HCT116 (cell line): Measurements from ENCODE around the gene WWOX. TPM values are rescaled to one million over a fixed set of nuclear protein-coding genes. Genes with fewer than 3 reads are reported as not detected.

Experiments used
- ATAC-seq: fragments of 200-7000 bp; cut with Tn5 transposase; 2 replicates; pipeline ENCODE4 v1.9.1; 2020; ENCODE audit warnings: mild to moderate bottlenecking, moderate library complexity
- BruUV-seq: library from RNA; stranded (reverse); fragments of 400-500 nt; replicated peaks from 2 replicates; lab custom pipeline; 2021; lab: Mats Ljungman, UMichigan
- CTCF ChIA-PET: fragments of 300-600 bp; sonication (Branson Sonifier 250); formaldehyde crosslinking; loops from one replicate; lab custom pipeline; 2021; ENCODE audit warnings: antibody characterized with exemption; lab: Charles Lee
- POLR2A ChIA-PET: fragments of 300-600, 350-600 bp; sonication (Branson Sonifier 250); formaldehyde crosslinking; loops from one replicate; lab custom pipeline; 2021; ENCODE audit warnings: antibody characterized with exemption; lab: Charles Lee
- RAD21 ChIA-PET, 2 experiments: fragments of 300-600 bp; sonication (Branson Sonifier 250); formaldehyde crosslinking; loops; one replicate each; lab custom pipeline; 2023; ENCODE audit warnings: low total read pairs in 2 of 2; ENCODE audit not compliant: uncharacterized antibody in 2 of 2, unreplicated experiment in 2 of 2, low non-redundant PET in 1 of 2; lab: Charles Lee
- DNase-seq: peaks from one replicate; pipeline ENCODE4 v3.0.0-alpha.2; 2010; ENCODE audit warnings: low read depth, low spot score
- H2AFZ ChIP-seq: fragments of 200-600 bp; shearing (Covaris generic), sonication (generic); 2 replicates; pipeline ENCODE4 v1.6.1; 2017; ENCODE audit warnings: low read depth, mixed run types, mixed read lengths, antibody characterized with exemption, low read length; ENCODE audit not compliant: poor library complexity, severe bottlenecking
- H3K27ac ChIP-seq: 2 replicates; pipeline ENCODE4 v1.5.1; 2012; ENCODE audit warnings: low read depth, low read length
- H3K27me3 ChIP-seq: fragments of 200-600 bp; sonication (generic); 2 replicates; pipeline ENCODE4 v1.6.1; 2016; ENCODE audit warnings: mixed run types, low read length, mixed read lengths; ENCODE audit not compliant: insufficient read depth
- H3K36me3 ChIP-seq, 2 experiments: fragments of 200-500 bp in 1 of 2; fragments of 200-600 bp in 1 of 2; sonication (Bioruptor generic) in 1 of 2; sonication (generic) in 1 of 2; 2 replicates each; pipeline versions ENCODE4 v1.5.1 to v1.6.1; 2014 to 2016; ENCODE audit warnings: low read length in 2 of 2, inconsistent platforms in 1 of 2, mixed read lengths in 1 of 2, mixed run types in 1 of 2; ENCODE audit not compliant: insufficient read depth in 2 of 2, control insufficient read depth in 1 of 2
- H3K4me1 ChIP-seq, 2 experiments: fragments of 200-600 bp in 1 of 2; sonication (generic) in 1 of 2; 2 replicates each; pipeline versions ENCODE4 v1.5.1 to v1.6.1; 2012 to 2017; ENCODE audit warnings: low read length in 2 of 2, inconsistent platforms in 1 of 2, mild to moderate bottlenecking in 1 of 2, mixed read lengths in 1 of 2, mixed run types in 1 of 2, moderate library complexity in 1 of 2; ENCODE audit not compliant: insufficient read depth in 2 of 2, control insufficient read depth in 1 of 2
- H3K4me2 ChIP-seq: fragments of 200-600 bp; sonication (generic); 2 replicates; pipeline ENCODE4 v1.6.1; 2017; ENCODE audit warnings: mixed run types, low read length, mixed read lengths
- H3K4me3 ChIP-seq, 2 experiments: fragments of 200-600 bp in 1 of 2; sonication (generic) in 1 of 2; replicated peaks in 1 of 2; 2 replicates each; pipeline ENCODE4 v1.5.1; 2011 to 2016; ENCODE audit warnings: low read length in 2 of 2, control low read depth in 1 of 2, low read depth in 1 of 2, mild to moderate bottlenecking in 1 of 2, mixed read lengths in 1 of 2, mixed run types in 1 of 2
- H3K79me2 ChIP-seq: fragments of 200-600 bp; sonication (generic); 2 replicates; pipeline ENCODE4 v1.6.1; 2017; ENCODE audit warnings: mild to moderate bottlenecking, mixed run types, low read length, moderate library complexity, mixed read lengths; ENCODE audit not compliant: insufficient read depth
- H3K9ac ChIP-seq: fragments of 200-600 bp; sonication (generic); 2 replicates; pipeline ENCODE4 v1.6.1; 2016; ENCODE audit warnings: low read length, mixed read lengths
- H3K9me2 ChIP-seq: fragments of 200-600 bp; sonication (generic), shearing (Covaris generic); 2 replicates; pipeline ENCODE4 v1.6.1; 2017; ENCODE audit warnings: mixed run types, mild to moderate bottlenecking, moderate library complexity; ENCODE audit not compliant: insufficient read depth
- H3K9me3 ChIP-seq, 2 experiments: fragments of 200-500 bp in 1 of 2; fragments of 200-600 bp in 1 of 2; sonication (Bioruptor generic) in 1 of 2; sonication (generic) in 1 of 2; 2 replicates each; pipeline ENCODE4 v1.6.1; 2014 to 2017; ENCODE audit warnings: low read length in 2 of 2, mixed read lengths in 2 of 2, inconsistent platforms in 1 of 2, low read depth in 1 of 2, mild to moderate bottlenecking in 1 of 2, mixed run types in 1 of 2, moderate library complexity in 1 of 2; ENCODE audit not compliant: control insufficient read depth in 1 of 2, insufficient read depth in 1 of 2
- H4K20me1 ChIP-seq: fragments of 200-600 bp; sonication (generic), shearing (Covaris generic); 2 replicates; pipeline ENCODE4 v1.6.1; 2017; ENCODE audit warnings: mixed run types, mild to moderate bottlenecking, moderate library complexity; ENCODE audit not compliant: insufficient read depth
- CBX3 ChIP-seq: IDR thresholded peaks from 2 replicates; pipeline ENCODE4 v1.6.1; 2012; ENCODE audit warnings: low read depth
- CEBPB ChIP-seq: IDR thresholded peaks from 2 replicates; pipeline ENCODE4 v1.6.1; 2012; ENCODE audit warnings: low read depth
- EZH2 ChIP-seq: fragments of 200-600 bp; sonication (generic); IDR thresholded peaks from 2 replicates; pipeline ENCODE4 v1.6.1; 2017; ENCODE audit warnings: antibody characterized with exemption, mixed run types
- FOSL1 ChIP-seq: IDR thresholded peaks from 2 replicates; pipeline ENCODE4 v1.6.1; 2012; ENCODE audit warnings: low read depth
- JUND ChIP-seq: IDR thresholded peaks from 2 replicates; pipeline ENCODE4 v1.6.1; 2012
- POLR2A ChIP-seq: IDR thresholded peaks from 2 replicates; pipeline ENCODE4 v1.7.0; 2011; ENCODE audit warnings: borderline replicate concordance; ENCODE audit not compliant: insufficient read depth, insufficient read length; ENCODE audit errors: extremely low read depth
- POLR2AphosphoS5 ChIP-seq: IDR thresholded peaks from 2 replicates; pipeline ENCODE4 v1.6.1; 2011; ENCODE audit warnings: mild to moderate bottlenecking, low read depth, low read length, moderate library complexity
- SIN3A ChIP-seq: IDR thresholded peaks from 2 replicates; pipeline ENCODE4 v1.6.1; 2012; ENCODE audit warnings: low read depth
- SP1 ChIP-seq: IDR thresholded peaks from 2 replicates; pipeline ENCODE4 v1.6.1; 2012; ENCODE audit warnings: low read depth
- SRF ChIP-seq: IDR thresholded peaks from 2 replicates; pipeline ENCODE4 v1.6.1; 2012; ENCODE audit warnings: low read depth
- TCF7L2 ChIP-seq: IDR thresholded peaks from 2 replicates; pipeline ENCODE4 v1.7.0; 2011; ENCODE audit warnings: borderline replicate concordance, inconsistent platforms; ENCODE audit not compliant: insufficient read depth, insufficient read length; ENCODE audit errors: extremely low read depth
- YY1 ChIP-seq: IDR thresholded peaks from 2 replicates; pipeline ENCODE4 v1.6.1; 2011; ENCODE audit warnings: low read length, low read depth, moderate library complexity, mild to moderate bottlenecking; ENCODE audit not compliant: insufficient replicate concordance; ENCODE audit errors: extremely low read depth
- ZFX ChIP-seq: fragments of 450-650 bp; IDR thresholded peaks from 2 replicates; pipeline ENCODE4 v1.6.1; 2017
- ZNF274 ChIP-seq: fragments of 200-500 bp; sonication (Bioruptor generic); IDR thresholded peaks from 2 replicates; pipeline ENCODE4 v1.6.1; 2014; ENCODE audit warnings: mild to moderate bottlenecking, low read depth, low read length, inconsistent platforms
- intact Hi-C: fragments of 100-400 bp; cut with micrococcal nuclease; formaldehyde crosslinking; loops from 2 replicates; pipeline ENCODE4 v1.10.0; 2022
- total RNA-seq: library from RNA; stranded (reverse); gene quantifications from one replicate; pipeline ENCODE4 v1.2.1, GENCODE V29; 2021; ENCODE audit not compliant: unreplicated experiment
- TF ChIP-seq, protein P1 (sequence below): IDR thresholded peaks from 2 replicates; pipeline ENCODE4 v1.6.1; 2012
- TF ChIP-seq, protein P2 (sequence below): IDR thresholded peaks from 2 replicates; pipeline ENCODE4 v1.6.1; 2011; ENCODE audit warnings: mild to moderate bottlenecking, low read length, moderate library complexity; ENCODE audit not compliant: insufficient replicate concordance; ENCODE audit errors: extremely low read depth
- TF ChIP-seq, protein P3 (sequence below): IDR thresholded peaks from 2 replicates; pipeline ENCODE4 v1.6.1; 2012
- TF ChIP-seq, protein P4 (sequence below): IDR thresholded peaks from 2 replicates; pipeline ENCODE4 v1.6.1; 2012; ENCODE audit warnings: low read depth
- TF ChIP-seq, protein P5 (sequence below), 3 experiments: fragments of 200-600 bp in 1 of 3; sonication (generic) in 1 of 3; IDR thresholded peaks in 2 of 3; conservative IDR thresholded peaks in 1 of 3; 2 replicates each; pipeline ENCODE4 v1.5.1; 2012 to 2017; ENCODE audit warnings: low read depth in 2 of 3, low read length in 2 of 3, antibody characterized with exemption in 1 of 3, borderline replicate concordance in 1 of 3, control low read depth in 1 of 3, mild to moderate bottlenecking in 1 of 3, mixed read lengths in 1 of 3, mixed run types in 1 of 3, moderate library complexity in 1 of 3; ENCODE audit not compliant: insufficient read depth in 1 of 3

The WWOX gene
- total RNA-seq, 1 experiment from 2014 or later: 13.7 TPM

DNA sequence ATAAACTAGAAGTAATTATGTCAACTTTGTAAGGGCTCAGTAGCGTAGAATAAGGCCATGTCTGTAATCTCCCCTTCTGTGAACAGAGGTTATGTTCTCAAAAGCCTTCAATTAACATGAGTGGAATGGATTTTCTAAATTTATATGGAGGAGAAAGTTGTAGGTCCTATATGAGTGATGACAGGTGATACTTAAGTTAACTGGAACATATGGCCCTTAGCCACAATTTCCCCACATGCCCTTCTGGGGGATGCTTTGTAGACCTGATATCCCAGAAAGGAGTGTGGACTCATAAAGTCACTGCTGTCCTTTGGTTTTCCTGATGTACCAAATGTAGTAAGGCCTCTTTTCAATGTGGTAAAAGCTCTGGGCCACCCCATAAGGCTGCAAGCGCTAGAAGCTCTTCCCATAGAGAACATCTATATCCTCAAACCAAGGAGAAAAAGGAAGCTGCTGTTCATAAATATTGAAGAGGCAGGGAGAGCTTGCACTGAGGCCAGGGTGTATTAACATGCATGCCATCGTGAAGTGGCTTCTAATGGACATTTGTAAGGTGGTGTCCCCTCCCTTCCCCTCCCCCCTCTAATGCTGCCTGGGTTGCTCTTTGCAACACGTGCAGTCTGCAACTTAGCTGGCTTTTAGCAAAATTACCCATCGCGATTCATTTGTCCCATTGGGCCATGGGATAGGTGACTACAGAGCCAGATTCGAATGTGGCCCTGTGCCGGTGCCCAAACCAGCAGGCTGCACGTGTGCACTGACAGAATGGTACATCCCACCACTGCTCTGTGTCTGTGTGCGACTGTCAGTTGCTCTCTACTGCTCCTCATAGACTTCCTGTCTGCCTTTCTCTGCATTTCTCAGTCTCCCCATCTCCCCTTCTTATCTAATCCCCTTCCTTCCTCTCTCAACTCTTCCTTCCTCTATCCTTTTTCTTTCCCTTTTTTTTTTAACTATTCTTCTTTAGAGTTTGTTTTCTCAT, 269.0 kb downstream of the WWOX start:
- Histone ChIP-seq H2AFZ (no peak overlapping the region), H3K27me3 (no peaks in the 10 kb centered on the region), H4K20me1 (no peaks in the 10 kb centered on the region), H3K36me3 (no peaks in the 10 kb centered on the region), H3K27ac (no peak overlapping the region), H3K4me2 (no peak overlapping the region), H3K9ac (no peak overlapping the region), H3K4me3 (no peak overlapping the region), H3K9me3 (no peaks in the 10 kb centered on the region), H3K79me2 (no peaks in the 10 kb centered on the region), H3K9me2 (no peaks in the 10 kb centered on the region), H3K4me1 (no peaks in the 10 kb centered on the region)
- no peak for DNase-seq
- intact Hi-C loops: no loop called here
- ChIA-PET CTCF (no interaction called here), RAD21 (no interaction called here), POLR2A (no interaction called here)
- no peak for ATAC-seq
- BruUV-seq: no TSS peak
- no peak for TF ChIP-seq CBX3
- TF ChIP-seq YY1: no peak
- TF ChIP-seq, protein P1, sequence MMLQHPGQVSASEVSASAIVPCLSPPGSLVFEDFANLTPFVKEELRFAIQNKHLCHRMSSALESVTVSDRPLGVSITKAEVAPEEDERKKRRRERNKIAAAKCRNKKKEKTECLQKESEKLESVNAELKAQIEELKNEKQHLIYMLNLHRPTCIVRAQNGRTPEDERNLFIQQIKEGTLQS: no peak
- TF ChIP-seq, protein P2, sequence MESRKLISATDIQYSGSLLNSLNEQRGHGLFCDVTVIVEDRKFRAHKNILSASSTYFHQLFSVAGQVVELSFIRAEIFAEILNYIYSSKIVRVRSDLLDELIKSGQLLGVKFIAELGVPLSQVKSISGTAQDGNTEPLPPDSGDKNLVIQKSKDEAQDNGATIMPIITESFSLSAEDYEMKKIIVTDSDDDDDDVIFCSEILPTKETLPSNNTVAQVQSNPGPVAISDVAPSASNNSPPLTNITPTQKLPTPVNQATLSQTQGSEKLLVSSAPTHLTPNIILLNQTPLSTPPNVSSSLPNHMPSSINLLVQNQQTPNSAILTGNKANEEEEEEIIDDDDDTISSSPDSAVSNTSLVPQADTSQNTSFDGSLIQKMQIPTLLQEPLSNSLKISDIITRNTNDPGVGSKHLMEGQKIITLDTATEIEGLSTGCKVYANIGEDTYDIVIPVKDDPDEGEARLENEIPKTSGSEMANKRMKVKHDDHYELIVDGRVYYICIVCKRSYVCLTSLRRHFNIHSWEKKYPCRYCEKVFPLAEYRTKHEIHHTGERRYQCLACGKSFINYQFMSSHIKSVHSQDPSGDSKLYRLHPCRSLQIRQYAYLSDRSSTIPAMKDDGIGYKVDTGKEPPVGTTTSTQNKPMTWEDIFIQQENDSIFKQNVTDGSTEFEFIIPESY: no peak
- TF ChIP-seq ZNF274: no peak
- no peak for TF ChIP-seq CEBPB
- no peak for TF ChIP-seq FOSL1
- no peak for TF ChIP-seq JUND
- TF ChIP-seq, protein P3, sequence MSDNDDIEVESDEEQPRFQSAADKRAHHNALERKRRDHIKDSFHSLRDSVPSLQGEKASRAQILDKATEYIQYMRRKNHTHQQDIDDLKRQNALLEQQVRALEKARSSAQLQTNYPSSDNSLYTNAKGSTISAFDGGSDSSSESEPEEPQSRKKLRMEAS: no peak
- no peak for TF ChIP-seq SRF
- no peak for TF ChIP-seq SP1
- no peak for TF ChIP-seq SIN3A
- TF ChIP-seq, protein P4, sequence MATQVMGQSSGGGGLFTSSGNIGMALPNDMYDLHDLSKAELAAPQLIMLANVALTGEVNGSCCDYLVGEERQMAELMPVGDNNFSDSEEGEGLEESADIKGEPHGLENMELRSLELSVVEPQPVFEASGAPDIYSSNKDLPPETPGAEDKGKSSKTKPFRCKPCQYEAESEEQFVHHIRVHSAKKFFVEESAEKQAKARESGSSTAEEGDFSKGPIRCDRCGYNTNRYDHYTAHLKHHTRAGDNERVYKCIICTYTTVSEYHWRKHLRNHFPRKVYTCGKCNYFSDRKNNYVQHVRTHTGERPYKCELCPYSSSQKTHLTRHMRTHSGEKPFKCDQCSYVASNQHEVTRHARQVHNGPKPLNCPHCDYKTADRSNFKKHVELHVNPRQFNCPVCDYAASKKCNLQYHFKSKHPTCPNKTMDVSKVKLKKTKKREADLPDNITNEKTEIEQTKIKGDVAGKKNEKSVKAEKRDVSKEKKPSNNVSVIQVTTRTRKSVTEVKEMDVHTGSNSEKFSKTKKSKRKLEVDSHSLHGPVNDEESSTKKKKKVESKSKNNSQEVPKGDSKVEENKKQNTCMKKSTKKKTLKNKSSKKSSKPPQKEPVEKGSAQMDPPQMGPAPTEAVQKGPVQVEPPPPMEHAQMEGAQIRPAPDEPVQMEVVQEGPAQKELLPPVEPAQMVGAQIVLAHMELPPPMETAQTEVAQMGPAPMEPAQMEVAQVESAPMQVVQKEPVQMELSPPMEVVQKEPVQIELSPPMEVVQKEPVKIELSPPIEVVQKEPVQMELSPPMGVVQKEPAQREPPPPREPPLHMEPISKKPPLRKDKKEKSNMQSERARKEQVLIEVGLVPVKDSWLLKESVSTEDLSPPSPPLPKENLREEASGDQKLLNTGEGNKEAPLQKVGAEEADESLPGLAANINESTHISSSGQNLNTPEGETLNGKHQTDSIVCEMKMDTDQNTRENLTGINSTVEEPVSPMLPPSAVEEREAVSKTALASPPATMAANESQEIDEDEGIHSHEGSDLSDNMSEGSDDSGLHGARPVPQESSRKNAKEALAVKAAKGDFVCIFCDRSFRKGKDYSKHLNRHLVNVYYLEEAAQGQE: no peak
- no peak for TF ChIP-seq POLR2AphosphoS5
- no peak for TF ChIP-seq ZFX
- TF ChIP-seq EZH2: no peak
- TF ChIP-seq POLR2A: no peak
- TF ChIP-seq, protein P5, sequence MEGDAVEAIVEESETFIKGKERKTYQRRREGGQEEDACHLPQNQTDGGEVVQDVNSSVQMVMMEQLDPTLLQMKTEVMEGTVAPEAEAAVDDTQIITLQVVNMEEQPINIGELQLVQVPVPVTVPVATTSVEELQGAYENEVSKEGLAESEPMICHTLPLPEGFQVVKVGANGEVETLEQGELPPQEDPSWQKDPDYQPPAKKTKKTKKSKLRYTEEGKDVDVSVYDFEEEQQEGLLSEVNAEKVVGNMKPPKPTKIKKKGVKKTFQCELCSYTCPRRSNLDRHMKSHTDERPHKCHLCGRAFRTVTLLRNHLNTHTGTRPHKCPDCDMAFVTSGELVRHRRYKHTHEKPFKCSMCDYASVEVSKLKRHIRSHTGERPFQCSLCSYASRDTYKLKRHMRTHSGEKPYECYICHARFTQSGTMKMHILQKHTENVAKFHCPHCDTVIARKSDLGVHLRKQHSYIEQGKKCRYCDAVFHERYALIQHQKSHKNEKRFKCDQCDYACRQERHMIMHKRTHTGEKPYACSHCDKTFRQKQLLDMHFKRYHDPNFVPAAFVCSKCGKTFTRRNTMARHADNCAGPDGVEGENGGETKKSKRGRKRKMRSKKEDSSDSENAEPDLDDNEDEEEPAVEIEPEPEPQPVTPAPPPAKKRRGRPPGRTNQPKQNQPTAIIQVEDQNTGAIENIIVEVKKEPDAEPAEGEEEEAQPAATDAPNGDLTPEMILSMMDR (IDR thresholded peaks at IDR 0.05 in 2 of 3, conservative IDR thresholded peaks at IDR 0.05 in 1 of 3; ENCODE audit: borderline replicate concordance in 1 of 3, insufficient read depth in 1 of 3, low read depth in 2 of 3, low read length in 2 of 3): no peak
- no peak for TF ChIP-seq TCF7L2
